Melanocyte of skin (primary cell): ENCODE results near the gene TMEM35A. TPM values are rescaled to one million over a fixed set of nuclear protein-coding genes. Genes with fewer than 3 reads are reported as not detected.

ENCODE experiments used
- total RNA-seq, 2 donors: library from RNA; depleted of rRNA; stranded (reverse); fragments of >200 nt; gene quantifications; 2 replicates each; pipeline ENCODE4 v1.2.3, GENCODE V29; 2012

Gene TMEM35A
- not detected for total RNA-seq

DNA sequence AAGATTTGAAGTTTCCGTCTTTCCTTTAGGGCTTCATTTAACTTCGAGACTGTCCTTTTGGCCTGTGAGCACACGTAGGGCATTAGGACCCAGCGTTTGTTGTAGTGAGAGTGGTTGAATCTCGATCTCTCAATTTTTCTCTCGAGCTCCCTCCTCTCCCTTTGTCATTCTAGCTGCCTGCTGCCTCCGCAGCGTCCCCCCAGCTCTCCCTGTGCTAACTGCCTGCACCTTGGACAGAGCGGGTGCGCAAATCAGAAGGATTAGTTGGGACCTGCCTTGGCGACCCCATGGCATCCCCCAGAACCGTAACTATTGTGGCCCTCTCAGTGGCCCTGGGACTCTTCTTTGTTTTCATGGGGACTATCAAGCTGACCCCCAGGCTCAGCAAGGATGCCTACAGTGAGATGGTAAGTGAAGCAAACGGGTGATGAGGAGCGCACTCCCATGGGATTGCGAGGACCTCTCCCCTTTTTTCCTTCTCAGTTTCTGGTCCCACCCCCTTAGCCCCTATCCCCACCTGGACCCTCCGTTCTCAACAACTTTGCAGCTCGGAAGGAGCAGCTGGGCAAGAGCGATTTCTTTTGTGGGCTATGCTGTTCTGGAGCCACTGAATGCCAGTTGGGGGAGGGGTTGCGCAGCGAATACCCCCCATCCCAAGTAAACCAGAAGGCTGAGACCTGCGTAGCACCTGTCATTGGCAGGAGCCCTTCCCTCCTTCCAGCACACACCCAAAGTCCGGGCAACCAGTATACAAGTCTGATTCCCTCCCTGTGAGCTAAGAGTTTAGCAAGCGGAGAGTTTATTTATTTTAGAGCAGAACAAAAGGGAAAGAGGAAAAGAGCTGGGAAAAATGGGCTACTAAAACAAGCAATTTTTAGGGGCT lies at the start of gene TMEM35A:
Gene TMEM35A (plus strand): TSS at position 164 of the 883 bp plus-strand sequence. CDS start 124 bp downstream, at position 288.

GRCh38 chrX:101051549-101052302 lies 27.0 kb upstream of the TMEM35A start, which contains the start of gene TRMT2B:
Gene TRMT2B, minus strand, starts transcription at chrX:101052111. Its CDS starts 9,822 bp downstream, at chrX:101042289.

GRCh38 chrX:101097546-101098453 lies 19.1 kb downstream of the TMEM35A start, which contains the start of gene CENPI:
Gene CENPI, plus strand, starts transcription at chrX:101098204. Its CDS starts 2,867 bp downstream, at chrX:101101071.

Other genes starting within 250 kb of the TMEM35A start
- not detected for gene NOX1, start 204.5 kb upstream of the TMEM35A start, total RNA-seq
- gene XKRX, start 150.0 kb upstream of the TMEM35A start, total RNA-seq: under 1 TPM; under 0.01 TPM
- gene ARL13A, start 109.2 kb upstream of the TMEM35A start, total RNA-seq: not detected
- gene TRMT2B, start 26.8 kb upstream of the TMEM35A start, total RNA-seq: 10 to 100 TPM in 1 of 2 donors, 1 to 10 TPM in 1; 9.3 to 12.7 TPM
- 10 to 100 TPM; 15.5 to 37.6 TPM for gene CENPI, start 19.3 kb downstream of the TMEM35A start, total RNA-seq
- under 1 TPM; under 0.01 to 0.33 TPM for gene DRP2, start 140.9 kb downstream of the TMEM35A start, total RNA-seq
- gene TAF7L, start 212.5 kb downstream of the TMEM35A start, total RNA-seq: 1 to 10 TPM in 1 of 2 donors, under 1 TPM in 1; under 0.01 to 1.3 TPM